H1 (cell line): Measurements from ENCODE around the gene MINDY1. TPM values are rescaled to one million over a fixed set of nuclear protein-coding genes. Genes with fewer than 3 reads are reported as not detected.
A peak's percentile ranks its signal among the peaks of the same experiment; 100 is the strongest.

Source experiments
- BCL11A ChIP-seq, 2 experiments: IDR thresholded peaks; one replicate each; pipeline ENCODE4 v1.6.1; 2011; ENCODE audit warnings: low read depth in 2 of 2, low read length in 2 of 2, mild to moderate bottlenecking in 2 of 2
- CBX8 ChIP-seq: fragments of 300-800, 300-1000 bp; sonication (generic); IDR thresholded peaks from 2 replicates; pipeline ENCODE4 v1.7.1; 2016; ENCODE audit warnings: low read depth, low read length, borderline replicate concordance
- GTF2F1 ChIP-seq: IDR thresholded peaks from 2 replicates; pipeline ENCODE4 v1.6.1; 2012; ENCODE audit warnings: low read depth, low read length, improper control_type of control experiment, borderline replicate concordance
- JUND ChIP-seq: IDR thresholded peaks from 2 replicates; pipeline ENCODE4 v1.6.1; 2011; ENCODE audit warnings: mild to moderate bottlenecking, improper control_type of control experiment, low read length
- RXRA ChIP-seq: IDR thresholded peaks from 2 replicates; pipeline ENCODE4 v1.6.1; 2011; ENCODE audit warnings: low read depth, mild to moderate bottlenecking, low read length, moderate library complexity; ENCODE audit not compliant: insufficient read depth
- SP2 ChIP-seq: IDR thresholded peaks from 2 replicates; pipeline ENCODE4 v1.6.1; 2012; ENCODE audit warnings: mild to moderate bottlenecking, low read length, inconsistent platforms
- polyA plus RNA-seq, 7 experiments: library from polyadenylated mRNA; depleted of rRNA in 3 of 7; stranded (reverse) in 5 of 7; unstranded in 2 of 7; fragments of >200 nt in 5 of 7; fragments of 200-250 nt in 2 of 7; gene quantifications; 1 replicate in 5 of 7; 2 replicates in 1 of 7; 4 replicates in 1 of 7; pipeline versions ENCODE4 v1.2.1 to v1.2.3, GENCODE V29; 2011 to 2013; ENCODE audit warnings: missing spikeins in 2 of 7, mixed read lengths in 2 of 7
- total RNA-seq: library from RNA; stranded (reverse); fragmentation: NEBNext Ultra II Directional; extraction: Animal tissue kit (Norgen Biotek cat#: 25700); gene quantifications from 2 replicates; pipeline ENCODE4 v1.2.1, GENCODE V29; 2021
- TF ChIP-seq, protein P1 (sequence below): fragments of 300-600 bp; sonication (generic); IDR thresholded peaks from 2 replicates; pipeline ENCODE4 v1.7.1; 2012; ENCODE audit warnings: low read length, moderate library complexity, mild to moderate bottlenecking, inconsistent platforms; ENCODE audit not compliant: insufficient replicate concordance
- TF ChIP-seq, protein P2 (sequence below): IDR thresholded peaks from 2 replicates; pipeline ENCODE4 v1.6.1; 2011; ENCODE audit warnings: low read length, improper control_type of control experiment
- TF ChIP-seq, protein P3 (sequence below): IDR thresholded peaks from 2 replicates; pipeline ENCODE4 v1.6.1; 2012; ENCODE audit warnings: inconsistent platforms

Gene MINDY1
- total and polyA plus RNA-seq, 2 of the 8 experiments (the other 6 are each of a cell fraction or from before 2014, with no cell fraction given) = 10.3 to 11.4 TPM

DNA sequence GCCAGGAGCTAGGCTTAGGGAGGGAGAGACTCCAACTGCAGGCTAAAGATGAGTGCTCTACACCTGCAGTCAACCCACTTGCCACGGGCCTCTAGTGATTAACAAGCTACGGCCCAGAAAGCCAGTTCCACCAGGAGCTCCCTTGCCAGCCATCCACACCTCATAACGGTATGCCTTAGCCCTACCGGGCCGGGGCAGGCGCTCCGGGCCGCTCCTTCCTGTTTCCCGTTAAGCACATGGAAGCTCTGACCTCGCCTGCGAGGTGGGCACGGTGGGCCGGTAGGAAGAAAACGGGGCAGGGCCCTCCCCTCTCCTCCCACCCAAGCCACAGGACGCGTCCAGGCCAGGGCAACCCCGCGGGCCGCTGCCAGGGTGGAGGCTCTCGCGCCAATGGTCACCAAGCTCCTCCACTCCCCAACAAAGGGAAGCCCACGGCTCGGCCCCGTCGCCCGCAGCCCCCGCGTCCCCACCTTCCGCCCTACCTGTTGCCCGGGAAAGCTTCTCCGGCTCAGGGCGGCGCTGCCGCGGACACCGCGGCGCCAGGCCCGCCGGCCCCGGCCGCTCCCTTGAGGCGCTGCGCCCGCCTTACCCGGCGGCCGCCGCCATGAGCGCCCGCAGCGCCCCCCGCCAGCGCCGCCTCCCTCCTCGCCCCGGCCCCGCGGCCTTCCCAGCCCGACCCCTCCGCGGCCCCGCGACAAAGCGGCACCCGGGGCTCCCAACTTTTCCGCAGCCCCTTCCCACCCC lies 32.7 kb downstream of the MINDY1 start (continued):
- TF ChIP-seq, protein P1, sequence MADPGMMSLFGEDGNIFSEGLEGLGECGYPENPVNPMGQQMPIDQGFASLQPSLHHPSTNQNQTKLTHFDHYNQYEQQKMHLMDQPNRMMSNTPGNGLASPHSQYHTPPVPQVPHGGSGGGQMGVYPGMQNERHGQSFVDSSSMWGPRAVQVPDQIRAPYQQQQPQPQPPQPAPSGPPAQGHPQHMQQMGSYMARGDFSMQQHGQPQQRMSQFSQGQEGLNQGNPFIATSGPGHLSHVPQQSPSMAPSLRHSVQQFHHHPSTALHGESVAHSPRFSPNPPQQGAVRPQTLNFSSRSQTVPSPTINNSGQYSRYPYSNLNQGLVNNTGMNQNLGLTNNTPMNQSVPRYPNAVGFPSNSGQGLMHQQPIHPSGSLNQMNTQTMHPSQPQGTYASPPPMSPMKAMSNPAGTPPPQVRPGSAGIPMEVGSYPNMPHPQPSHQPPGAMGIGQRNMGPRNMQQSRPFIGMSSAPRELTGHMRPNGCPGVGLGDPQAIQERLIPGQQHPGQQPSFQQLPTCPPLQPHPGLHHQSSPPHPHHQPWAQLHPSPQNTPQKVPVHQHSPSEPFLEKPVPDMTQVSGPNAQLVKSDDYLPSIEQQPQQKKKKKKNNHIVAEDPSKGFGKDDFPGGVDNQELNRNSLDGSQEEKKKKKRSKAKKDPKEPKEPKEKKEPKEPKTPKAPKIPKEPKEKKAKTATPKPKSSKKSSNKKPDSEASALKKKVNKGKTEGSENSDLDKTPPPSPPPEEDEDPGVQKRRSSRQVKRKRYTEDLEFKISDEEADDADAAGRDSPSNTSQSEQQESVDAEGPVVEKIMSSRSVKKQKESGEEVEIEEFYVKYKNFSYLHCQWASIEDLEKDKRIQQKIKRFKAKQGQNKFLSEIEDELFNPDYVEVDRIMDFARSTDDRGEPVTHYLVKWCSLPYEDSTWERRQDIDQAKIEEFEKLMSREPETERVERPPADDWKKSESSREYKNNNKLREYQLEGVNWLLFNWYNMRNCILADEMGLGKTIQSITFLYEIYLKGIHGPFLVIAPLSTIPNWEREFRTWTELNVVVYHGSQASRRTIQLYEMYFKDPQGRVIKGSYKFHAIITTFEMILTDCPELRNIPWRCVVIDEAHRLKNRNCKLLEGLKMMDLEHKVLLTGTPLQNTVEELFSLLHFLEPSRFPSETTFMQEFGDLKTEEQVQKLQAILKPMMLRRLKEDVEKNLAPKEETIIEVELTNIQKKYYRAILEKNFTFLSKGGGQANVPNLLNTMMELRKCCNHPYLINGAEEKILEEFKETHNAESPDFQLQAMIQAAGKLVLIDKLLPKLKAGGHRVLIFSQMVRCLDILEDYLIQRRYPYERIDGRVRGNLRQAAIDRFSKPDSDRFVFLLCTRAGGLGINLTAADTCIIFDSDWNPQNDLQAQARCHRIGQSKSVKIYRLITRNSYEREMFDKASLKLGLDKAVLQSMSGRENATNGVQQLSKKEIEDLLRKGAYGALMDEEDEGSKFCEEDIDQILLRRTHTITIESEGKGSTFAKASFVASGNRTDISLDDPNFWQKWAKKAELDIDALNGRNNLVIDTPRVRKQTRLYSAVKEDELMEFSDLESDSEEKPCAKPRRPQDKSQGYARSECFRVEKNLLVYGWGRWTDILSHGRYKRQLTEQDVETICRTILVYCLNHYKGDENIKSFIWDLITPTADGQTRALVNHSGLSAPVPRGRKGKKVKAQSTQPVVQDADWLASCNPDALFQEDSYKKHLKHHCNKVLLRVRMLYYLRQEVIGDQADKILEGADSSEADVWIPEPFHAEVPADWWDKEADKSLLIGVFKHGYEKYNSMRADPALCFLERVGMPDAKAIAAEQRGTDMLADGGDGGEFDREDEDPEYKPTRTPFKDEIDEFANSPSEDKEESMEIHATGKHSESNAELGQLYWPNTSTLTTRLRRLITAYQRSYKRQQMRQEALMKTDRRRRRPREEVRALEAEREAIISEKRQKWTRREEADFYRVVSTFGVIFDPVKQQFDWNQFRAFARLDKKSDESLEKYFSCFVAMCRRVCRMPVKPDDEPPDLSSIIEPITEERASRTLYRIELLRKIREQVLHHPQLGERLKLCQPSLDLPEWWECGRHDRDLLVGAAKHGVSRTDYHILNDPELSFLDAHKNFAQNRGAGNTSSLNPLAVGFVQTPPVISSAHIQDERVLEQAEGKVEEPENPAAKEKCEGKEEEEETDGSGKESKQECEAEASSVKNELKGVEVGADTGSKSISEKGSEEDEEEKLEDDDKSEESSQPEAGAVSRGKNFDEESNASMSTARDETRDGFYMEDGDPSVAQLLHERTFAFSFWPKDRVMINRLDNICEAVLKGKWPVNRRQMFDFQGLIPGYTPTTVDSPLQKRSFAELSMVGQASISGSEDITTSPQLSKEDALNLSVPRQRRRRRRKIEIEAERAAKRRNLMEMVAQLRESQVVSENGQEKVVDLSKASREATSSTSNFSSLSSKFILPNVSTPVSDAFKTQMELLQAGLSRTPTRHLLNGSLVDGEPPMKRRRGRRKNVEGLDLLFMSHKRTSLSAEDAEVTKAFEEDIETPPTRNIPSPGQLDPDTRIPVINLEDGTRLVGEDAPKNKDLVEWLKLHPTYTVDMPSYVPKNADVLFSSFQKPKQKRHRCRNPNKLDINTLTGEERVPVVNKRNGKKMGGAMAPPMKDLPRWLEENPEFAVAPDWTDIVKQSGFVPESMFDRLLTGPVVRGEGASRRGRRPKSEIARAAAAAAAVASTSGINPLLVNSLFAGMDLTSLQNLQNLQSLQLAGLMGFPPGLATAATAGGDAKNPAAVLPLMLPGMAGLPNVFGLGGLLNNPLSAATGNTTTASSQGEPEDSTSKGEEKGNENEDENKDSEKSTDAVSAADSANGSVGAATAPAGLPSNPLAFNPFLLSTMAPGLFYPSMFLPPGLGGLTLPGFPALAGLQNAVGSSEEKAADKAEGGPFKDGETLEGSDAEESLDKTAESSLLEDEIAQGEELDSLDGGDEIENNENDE = no peak
- TF ChIP-seq JUND = no peak
- TF ChIP-seq GTF2F1 = no peak
- TF ChIP-seq RXRA = no peak
- TF ChIP-seq, protein P2, sequence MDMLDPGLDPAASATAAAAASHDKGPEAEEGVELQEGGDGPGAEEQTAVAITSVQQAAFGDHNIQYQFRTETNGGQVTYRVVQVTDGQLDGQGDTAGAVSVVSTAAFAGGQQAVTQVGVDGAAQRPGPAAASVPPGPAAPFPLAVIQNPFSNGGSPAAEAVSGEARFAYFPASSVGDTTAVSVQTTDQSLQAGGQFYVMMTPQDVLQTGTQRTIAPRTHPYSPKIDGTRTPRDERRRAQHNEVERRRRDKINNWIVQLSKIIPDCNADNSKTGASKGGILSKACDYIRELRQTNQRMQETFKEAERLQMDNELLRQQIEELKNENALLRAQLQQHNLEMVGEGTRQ = no peak
- no peak for TF ChIP-seq BCL11A (IDR thresholded peaks at IDR 0.05; ENCODE audit: low read depth in 2 of 2, low read length in 2 of 2)
- TF ChIP-seq, protein P3, sequence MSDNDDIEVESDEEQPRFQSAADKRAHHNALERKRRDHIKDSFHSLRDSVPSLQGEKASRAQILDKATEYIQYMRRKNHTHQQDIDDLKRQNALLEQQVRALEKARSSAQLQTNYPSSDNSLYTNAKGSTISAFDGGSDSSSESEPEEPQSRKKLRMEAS = peak; percentile 42; the same call in 1 of the 2 replicates
- no peak for TF ChIP-seq CBX8
- TF ChIP-seq SP2 = no peak
